Choroid plexus epithelial cell (primary cell): ENCODE results near the gene DNAJB1.

ENCODE experiments used
- DNase-seq: peaks from one replicate; pipeline ENCODE4 v3.0.0-alpha.2; 2010; ENCODE audit warnings: low read depth
- H3K4me3 ChIP-seq: 2 replicates; pipeline ENCODE4 v1.5.1; 2011; ENCODE audit warnings: low read depth, mild to moderate bottlenecking, control low read depth, low read length, moderate library complexity
- TF ChIP-seq, protein P1 (sequence below): conservative IDR thresholded peaks from 2 replicates; pipeline ENCODE4 v1.5.1; 2011; ENCODE audit warnings: low read depth, mild to moderate bottlenecking, control low read depth, inconsistent platforms, low read length, moderate library complexity

The DNAJB1 gene

DNA sequence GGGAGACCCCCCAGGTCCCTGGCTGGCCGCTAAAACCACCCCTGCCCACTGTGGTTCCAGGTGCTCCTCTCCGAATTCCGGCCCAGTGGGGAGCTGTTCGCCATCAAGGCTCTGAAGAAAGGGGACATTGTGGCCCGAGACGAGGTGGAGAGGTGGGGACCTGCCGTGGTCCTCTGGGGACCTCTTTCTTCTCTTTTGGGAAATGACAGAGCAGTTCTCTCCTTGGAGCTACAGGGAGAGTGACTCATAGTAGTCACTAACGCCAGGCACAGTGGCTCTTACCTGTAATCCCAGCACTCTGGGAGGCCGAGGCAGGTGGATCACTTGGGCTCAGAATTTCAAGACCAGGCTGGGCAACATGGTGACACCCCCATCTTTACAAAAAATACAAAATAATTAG lies 50.4 kb downstream of the DNAJB1 start:
- TF ChIP-seq, protein P1, sequence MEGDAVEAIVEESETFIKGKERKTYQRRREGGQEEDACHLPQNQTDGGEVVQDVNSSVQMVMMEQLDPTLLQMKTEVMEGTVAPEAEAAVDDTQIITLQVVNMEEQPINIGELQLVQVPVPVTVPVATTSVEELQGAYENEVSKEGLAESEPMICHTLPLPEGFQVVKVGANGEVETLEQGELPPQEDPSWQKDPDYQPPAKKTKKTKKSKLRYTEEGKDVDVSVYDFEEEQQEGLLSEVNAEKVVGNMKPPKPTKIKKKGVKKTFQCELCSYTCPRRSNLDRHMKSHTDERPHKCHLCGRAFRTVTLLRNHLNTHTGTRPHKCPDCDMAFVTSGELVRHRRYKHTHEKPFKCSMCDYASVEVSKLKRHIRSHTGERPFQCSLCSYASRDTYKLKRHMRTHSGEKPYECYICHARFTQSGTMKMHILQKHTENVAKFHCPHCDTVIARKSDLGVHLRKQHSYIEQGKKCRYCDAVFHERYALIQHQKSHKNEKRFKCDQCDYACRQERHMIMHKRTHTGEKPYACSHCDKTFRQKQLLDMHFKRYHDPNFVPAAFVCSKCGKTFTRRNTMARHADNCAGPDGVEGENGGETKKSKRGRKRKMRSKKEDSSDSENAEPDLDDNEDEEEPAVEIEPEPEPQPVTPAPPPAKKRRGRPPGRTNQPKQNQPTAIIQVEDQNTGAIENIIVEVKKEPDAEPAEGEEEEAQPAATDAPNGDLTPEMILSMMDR = no peak
- no peak overlapping the region for H3K4me3 ChIP-seq
- no peak for DNase-seq

DNA sequence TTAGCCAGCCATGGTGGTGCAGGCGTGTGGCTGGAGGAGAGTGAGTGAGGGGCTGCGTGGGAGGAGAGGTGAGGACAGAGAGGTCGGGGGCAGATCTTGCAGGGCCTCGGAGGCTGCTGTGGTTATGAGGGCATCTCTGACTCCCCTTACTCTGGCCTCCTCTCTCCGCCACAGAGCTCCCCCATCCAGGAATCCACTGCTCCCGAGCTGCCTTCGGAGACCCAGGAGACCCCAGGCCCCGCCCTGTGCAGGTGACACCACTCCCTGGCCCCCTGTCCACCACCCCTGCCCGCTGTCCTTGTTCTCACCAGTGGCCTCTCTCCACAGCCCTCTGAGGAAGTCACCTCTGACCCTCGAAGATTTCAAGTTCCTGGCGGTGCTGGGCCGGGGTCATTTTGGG lies 50.8 kb downstream of the DNAJB1 start:
- TF ChIP-seq, protein P1 = no peak
- DNase-seq = no peak
- no peak overlapping the region for H3K4me3 ChIP-seq
